Measurements from ENCODE around the gene PVR.
"Not testable (repeated sequence)": the region's sequence is repeated elsewhere in the genome, so short reads cannot be mapped to it uniquely, and the experiment has no call there.

The PVR gene

DNA sequence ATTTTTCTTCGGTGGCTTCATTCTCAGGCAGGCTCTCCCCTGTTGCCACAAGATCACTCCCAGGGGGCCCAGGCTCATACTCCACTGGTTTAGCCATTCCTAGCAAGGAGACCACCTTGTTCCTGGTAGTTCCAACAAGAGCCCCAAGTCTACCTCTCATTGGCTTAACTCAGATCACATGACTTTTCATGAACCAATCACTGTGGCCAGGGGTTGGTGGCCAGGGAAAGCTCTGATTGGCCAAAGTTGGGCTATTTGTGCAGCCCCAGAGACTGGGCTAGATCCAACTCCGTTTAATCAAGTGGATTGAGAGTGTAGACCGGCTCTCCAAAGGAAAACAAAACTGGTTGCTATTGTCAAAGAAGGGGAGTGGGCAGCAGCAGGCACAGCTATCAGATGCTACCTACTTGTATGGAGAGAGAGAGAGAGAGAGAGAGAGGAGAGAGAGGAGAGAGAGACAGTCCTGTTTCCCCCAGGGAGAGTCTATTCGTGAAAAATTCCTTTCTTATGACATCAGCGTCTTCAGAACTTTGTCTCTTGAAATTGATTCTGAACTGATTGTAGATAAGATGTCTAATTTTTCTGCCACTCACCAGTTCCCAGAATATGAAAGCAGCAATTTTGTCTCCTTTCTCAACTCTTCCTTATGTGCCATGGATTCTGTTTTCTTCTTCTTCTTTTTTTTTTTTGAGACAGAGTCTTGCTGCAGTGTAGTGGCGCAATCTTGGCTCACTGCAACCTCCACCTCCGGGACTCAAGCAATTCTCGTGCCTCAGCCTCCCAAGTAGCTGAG lies 33.5 kb downstream of the PVR start:
- DNase-seq = no peak

- DNase-seq = no peak
Observed at GRCh38 chr19:44680536-44680935, 36.8 kb downstream of the PVR start.

DNA sequence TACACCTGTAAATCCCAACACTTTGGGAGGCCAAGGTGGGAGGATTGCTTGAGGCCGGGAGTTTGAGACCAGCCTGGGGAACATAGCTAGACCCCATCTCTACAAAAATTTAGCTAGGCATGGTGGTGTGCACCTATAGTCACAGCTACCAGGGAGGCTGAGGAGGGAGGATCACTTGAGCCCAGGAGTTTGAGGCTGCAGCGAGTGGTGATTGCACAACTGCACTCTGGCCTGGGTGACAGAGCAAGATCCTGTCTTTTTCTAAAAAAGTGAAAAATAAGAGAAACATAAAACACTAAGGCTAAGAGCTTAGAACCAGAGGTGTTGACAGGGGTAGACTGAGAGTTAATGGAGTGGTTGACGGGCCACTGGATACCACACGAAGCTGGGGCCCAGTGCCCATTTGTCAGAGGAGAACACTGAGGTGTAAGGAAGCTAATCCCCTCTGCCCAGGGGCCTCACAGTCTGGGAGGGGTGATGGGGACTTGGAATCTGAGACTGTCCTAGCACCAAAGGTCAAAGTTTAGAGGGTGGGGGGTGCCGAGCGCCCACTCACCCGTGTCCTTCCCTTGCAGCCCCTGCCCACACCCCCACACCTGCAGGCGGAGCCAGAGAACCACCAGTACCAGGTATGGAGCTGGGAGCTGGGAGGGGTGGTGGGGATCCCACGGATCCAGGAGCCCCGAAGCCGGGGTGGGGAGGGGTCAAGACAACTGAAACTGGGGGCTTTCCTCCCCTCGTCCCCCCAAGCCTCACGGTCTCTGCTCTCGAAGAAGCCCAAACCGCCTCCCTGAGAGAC lies 38.5 kb downstream of the PVR start:
- no peak for DNase-seq

DNA sequence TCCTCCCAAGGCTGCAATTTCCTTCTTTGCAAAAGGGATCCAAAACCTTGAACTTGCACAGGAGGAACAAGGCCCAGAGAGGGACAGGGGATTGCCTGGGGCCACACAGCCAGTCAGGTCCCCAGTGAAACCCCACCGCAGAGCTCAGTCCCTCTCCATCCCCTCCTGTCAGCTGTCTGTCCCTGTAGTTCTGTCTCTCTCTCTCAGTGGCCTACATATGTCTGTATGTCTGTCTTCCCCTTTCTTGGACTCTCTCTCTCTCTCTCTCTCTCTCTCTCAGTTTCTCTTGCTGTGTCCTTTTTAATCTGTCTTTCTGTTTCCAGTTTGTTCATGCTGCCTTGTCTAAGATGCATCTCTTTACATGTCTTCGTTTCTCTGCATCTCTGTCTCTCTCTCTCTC lies 39.1 kb downstream of the PVR start:
- no peak for DNase-seq

DNA sequence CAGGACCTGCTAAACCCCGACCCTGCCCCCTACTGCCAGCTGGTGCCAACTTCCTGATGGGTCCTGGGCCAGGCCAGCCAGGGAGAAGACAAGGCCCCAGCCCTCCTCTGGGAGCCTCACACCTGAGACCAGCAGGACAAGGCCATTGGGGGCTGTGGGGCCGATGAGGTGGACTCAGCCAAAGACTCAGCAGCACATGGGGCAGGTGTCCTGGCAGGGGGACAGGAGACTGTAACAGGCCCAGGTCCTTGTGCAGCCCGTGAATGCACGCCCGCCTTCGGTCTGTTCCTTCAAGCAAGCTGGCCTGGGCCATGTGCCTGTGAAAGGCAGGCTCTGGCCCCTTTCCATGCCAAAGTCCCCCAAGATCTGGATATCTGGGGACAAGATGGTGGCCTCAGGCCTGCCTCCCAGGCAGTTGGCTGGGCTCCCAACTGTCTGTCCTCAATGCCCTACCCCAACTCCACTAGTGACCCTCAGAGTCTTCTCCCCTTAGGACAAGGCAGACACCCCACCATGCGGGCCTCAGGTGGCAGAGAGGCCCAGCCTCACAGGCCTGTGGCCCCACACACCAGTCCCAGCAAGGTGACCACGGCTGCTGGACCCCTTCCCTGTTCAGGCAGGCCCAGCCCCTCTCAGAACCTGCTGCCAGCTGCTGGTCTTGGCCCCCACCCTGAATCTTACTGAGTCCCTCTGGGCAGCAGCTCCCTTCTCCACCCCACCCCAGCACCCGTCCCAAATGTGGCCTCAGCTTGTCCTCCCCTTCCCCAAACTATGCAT lies 39.9 kb downstream of the PVR start:
- DNase-seq = no peak

GRCh38 chr19:44684396-44684795 lies 40.7 kb downstream of the PVR start:
- DNase-seq = not testable (repeated sequence)

GRCh38 chr19:44684892-44685863 lies 41.5 kb downstream of the PVR start:
- no peak for DNase-seq

DNA sequence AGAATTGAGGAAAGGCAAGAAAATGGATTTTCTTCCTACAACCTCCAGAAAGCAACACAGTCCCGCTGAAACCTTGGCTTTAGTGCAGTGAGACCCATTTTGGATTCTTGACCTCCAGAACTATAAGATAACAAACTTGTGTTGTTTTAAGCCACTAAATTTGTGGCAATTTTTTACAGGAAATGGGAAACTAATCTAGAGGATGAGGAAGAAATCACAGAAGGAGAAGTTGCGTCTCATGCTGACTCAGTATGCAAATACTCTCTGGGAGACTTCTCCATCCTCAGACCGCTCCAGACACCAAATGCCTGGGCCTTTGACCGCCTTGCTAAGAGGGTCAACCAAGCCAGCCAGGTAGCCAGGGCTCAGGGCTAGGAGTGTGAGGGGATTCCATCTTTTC lies 42.2 kb downstream of the PVR start:
- DNase-seq = no peak

- DNase-seq = no peak
Observed at GRCh38 chr19:44686896-44687295, 43.2 kb downstream of the PVR start.

DNA sequence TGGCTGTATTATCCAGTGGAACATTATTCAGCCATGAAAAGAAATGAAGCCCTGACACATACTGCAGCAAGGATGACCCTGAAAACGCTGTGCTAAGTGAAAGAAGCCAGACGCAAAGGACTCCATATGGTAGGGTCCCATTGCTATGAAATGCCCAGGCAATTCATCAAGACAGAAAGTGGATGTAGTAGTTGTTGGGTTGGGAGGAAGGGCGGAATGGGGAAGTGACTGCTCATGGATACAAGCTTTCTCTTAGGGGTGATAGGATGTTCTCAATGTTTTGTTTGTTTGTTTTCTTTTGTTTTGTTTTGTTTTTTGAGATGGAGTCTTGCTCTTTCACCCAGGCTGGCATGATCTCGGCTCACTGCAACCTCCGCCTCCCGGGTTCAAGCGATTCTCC lies 44.2 kb downstream of the PVR start:
- no peak for DNase-seq

DNA sequence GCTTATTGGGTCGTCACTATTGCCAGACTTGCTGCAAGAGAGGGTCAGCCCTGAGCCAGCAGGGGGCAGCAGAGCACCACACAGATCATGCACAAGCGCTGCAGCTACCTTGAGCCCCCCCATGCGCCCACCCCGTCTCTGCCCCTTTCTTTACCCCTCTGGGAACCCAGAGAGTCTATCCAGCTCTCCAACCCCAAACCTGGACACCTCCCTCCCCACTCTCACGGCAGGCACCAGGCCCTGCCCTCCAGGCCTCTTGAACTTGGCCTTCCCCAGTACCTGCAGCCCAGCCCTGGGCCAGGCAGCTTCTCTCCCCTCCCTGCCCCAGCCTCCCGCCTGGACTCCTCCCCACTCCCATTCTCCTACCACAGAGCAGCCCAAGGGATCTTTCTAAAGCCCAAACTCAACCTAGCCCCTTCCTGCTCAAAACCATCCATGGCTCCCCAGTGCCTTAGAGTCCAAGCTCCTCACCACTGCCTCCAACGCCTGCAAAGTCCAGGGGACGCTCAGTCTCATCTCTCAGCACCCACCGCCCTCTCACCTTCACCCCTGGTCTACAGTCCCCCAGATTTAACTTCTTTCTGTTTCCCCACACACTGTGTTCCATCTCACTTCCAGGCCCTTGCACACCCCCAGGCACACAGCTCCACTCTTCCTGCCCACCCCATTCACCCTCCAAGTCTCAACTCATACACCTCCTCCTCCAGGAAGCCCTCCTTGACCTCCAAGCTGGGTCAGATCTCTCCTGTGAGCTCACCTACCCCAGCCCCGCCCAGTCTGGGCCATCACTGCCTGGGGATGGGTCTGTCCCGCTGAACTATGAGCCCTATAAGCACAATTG lies 45.8 kb downstream of the PVR start:
- DNase-seq = no peak

- DNase-seq = no peak
Observed at GRCh38 chr19:44690131-44690440, 46.4 kb downstream of the PVR start.

GRCh38 chr19:44692379-44692721 lies 48.6 kb downstream of the PVR start:
- no peak for DNase-seq

- DNase-seq = no peak
Observed at GRCh38 chr19:44694184-44694579, 50.5 kb downstream of the PVR start.

DNA sequence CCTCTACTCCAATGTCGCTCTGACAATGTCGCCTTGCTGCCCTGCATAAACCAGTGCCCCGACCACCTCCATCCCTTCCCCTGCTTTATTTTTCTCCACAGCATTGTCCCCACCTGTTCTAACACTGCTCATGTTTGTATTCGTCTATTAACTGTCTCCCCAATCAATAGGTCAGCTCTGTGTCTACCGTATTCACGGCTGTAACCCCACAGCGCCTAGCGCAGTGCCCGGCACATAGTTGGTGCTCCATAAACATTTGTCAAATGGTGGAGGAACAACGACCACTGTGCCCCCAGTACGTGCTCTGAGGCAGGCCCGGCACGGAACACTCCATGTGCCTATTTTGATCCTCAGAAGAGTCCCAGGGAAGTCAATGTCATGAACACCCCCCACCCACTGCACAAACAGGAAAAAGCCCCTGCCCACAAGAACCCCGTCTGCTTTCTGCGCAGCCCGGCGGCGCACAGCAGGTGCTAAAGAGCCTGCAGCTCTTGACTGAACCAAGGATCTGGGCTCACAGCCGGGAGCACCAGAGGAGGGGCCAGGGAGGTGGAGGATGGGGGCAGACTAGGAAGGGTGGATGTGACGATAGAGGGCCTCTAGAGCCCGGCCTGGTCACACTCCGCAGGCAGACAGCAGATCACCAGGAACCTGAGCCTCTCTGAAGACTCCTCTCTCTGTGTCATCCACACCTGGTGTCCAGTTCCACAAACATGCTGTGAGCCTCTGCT lies 53.4 kb downstream of the PVR start:
- no peak for DNase-seq

DNA sequence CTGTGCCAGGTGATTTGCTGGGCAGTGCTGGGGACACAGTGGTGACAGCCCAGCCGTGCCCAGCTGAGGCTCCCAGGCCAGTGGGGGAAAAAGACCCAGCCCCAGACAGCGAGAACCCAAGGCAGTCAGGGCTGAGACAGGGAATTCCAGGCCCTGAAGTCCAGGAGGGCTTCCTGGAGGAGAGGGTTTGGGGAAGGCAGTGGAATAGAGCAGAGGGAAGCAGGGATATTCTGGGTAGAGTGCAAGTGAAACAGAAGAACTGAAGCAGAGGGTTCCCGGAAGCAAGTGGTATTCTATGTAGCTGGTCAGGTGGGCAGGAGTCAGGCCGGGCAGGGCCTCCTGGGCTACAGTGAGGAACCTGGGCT lies 53.9 kb downstream of the PVR start:
- no peak for DNase-seq

DNA sequence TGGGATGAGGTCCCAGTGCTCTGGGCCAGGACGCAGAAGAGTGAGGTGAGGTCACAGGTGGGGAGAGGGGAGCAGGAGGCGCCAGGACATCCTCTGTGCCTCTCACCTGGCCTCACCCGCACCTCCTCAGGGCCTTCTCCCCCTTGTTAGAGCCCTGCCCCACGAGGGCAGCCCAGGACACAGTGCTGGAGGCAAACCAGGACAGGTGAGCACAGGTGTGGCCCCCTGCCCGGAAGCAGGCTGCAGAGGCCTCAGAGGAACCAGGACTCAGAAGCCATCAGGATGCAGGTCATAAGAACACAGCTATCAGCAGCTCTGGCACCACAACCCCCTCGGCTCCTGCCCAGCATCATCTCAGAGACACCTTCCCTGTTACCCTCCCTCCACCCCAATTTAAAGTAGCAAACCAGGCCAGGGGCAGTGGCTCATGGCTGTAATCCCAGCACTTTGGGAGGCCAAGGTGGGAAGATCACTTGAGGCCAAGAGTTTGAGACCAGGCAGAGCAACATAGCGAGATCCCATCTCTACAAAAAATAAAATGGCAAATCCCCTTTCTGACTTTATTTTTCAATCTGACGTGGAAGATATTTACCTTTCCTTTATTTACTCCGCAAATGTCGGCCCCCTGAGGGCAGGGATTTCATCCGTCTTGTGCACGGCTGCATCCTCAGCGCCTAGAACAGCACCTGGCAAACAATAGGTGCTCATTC lies 54.9 kb downstream of the PVR start, which contains the start of gene CEACAM16:
Gene CEACAM16, plus strand, starts transcription at position 660 of the 710 bp plus-strand sequence. CDS start 2,306 bp downstream, outside the sequence.
- DNase-seq = no peak

DNA sequence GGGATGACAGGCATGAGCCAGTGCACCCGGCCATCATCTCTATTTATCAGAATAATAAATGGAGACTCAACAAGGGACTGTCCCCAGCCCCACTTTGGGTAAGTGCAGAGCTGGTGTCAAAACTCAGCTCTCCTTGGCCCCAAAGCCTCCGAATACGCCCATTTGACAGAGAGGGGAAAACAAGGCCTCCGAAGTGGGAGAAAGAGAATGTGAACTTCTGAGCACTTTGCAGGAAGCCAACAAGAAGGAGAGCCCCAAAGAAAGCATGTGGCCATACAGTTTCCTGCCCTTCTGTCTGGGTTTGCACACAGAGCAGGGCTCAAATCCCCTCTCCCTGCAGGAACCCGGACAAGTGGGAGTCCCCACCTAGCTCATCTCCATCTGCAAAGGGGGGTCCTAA lies 56.8 kb downstream of the PVR start:
- DNase-seq = no peak

GRCh38 chr19:44701228-44701627 lies 57.5 kb downstream of the PVR start:
- DNase-seq = no peak

- no peak for DNase-seq
Observed at GRCh38 chr19:44702551-44703176, 59.0 kb downstream of the PVR start.
